IMR-90 (cell line): ENCODE measurements around the gene FLCN. TPM values are rescaled to one million over a fixed set of nuclear protein-coding genes. Genes with fewer than 3 reads are reported as not detected.

Source experiments
- ATAC-seq: fragments of 200-7000 bp; cut with Tn5 transposase; 2 replicates; pipeline ENCODE4 v1.9.1; 2020; ENCODE audit warnings: low read depth, mild to moderate bottlenecking, moderate library complexity
- BruUV-seq: library from RNA; stranded (reverse); fragments of 400-500 nt; replicated peaks from 2 replicates; lab custom pipeline; 2021; lab: Mats Ljungman, UMichigan
- CTCF ChIA-PET: fragments of 300-600 bp; formaldehyde crosslinking; extraction: SDS; loops from one replicate; lab custom pipeline; 2021; ENCODE audit warnings: antibody characterized with exemption; lab: Yijun Ruan, JAX
- POLR2A ChIA-PET: fragments of 300-600 bp; sonication (Branson Sonifier 250); formaldehyde crosslinking; loops from one replicate; lab custom pipeline; 2022; ENCODE audit warnings: antibody characterized with exemption; ENCODE audit not compliant: unreplicated experiment; lab: Charles Lee
- DNase-seq: peaks from one replicate; pipeline ENCODE4 v3.0.0; 2013
- H2AFZ ChIP-seq: replicated peaks from 2 replicates; pipeline ENCODE3; 2013; ENCODE audit warnings: low read length, mild to moderate bottlenecking; ENCODE audit not compliant: poor library complexity
- H2AK5ac ChIP-seq: 2 replicates; pipeline ENCODE4 v1.6.1; 2013; ENCODE audit warnings: low read depth, low read length, inconsistent platforms
- H2AK9ac ChIP-seq: replicated peaks from 2 replicates; pipeline ENCODE3; 2013; ENCODE audit warnings: mild to moderate bottlenecking, low read depth, low read length, moderate library complexity; ENCODE audit not compliant: poor library complexity
- H2BK120ac ChIP-seq: 2 replicates; pipeline ENCODE4 v1.6.1; 2013; ENCODE audit warnings: low read depth, low read length, inconsistent platforms
- H2BK15ac ChIP-seq: 3 replicates; pipeline ENCODE4 v1.6.1; 2013; ENCODE audit warnings: low read depth, low read length, inconsistent platforms
- H2BK20ac ChIP-seq: 2 replicates; pipeline ENCODE4 v1.6.1; 2013; ENCODE audit warnings: low read depth, mild to moderate bottlenecking, inconsistent platforms, low read length, moderate library complexity
- H2BK5ac ChIP-seq: 2 replicates; pipeline ENCODE4 v1.6.1; 2013; ENCODE audit warnings: mild to moderate bottlenecking, low read depth, low read length, inconsistent platforms; ENCODE audit not compliant: poor library complexity, severe bottlenecking
- H3K14ac ChIP-seq: replicated peaks from 2 replicates; pipeline ENCODE4 v1.6.1; 2013; ENCODE audit warnings: low read depth, low read length, inconsistent platforms
- H3K18ac ChIP-seq: 2 replicates; pipeline ENCODE4 v1.6.1; 2013; ENCODE audit warnings: low read depth, low read length, control low read depth
- H3K23ac ChIP-seq: 2 replicates; pipeline ENCODE4 v1.6.1; 2013; ENCODE audit warnings: low read depth, low read length, inconsistent platforms
- H3K27ac ChIP-seq: 2 replicates; pipeline ENCODE4 v1.5.1; 2013; ENCODE audit warnings: mild to moderate bottlenecking, control low read depth, low read length; ENCODE audit not compliant: insufficient read depth
- H3K27me3 ChIP-seq: 2 replicates; pipeline ENCODE4 v1.6.1; 2013; ENCODE audit warnings: low read length; ENCODE audit not compliant: control insufficient read depth, insufficient read depth
- H3K36me3 ChIP-seq: 2 replicates; pipeline ENCODE4 v1.6.1; 2013; ENCODE audit warnings: low read length, mixed read lengths; ENCODE audit not compliant: control insufficient read depth, insufficient read depth
- H3K4ac ChIP-seq: 2 replicates; pipeline ENCODE4 v1.6.1; 2013; ENCODE audit warnings: low read depth, low read length, inconsistent platforms
- H3K4me1 ChIP-seq: 2 replicates; pipeline ENCODE4 v1.6.1; 2013; ENCODE audit warnings: low read length, mixed read lengths; ENCODE audit not compliant: control insufficient read depth, insufficient read depth
- H3K4me2 ChIP-seq: 2 replicates; pipeline ENCODE4 v1.6.1; 2013; ENCODE audit warnings: low read depth, mild to moderate bottlenecking, control low read depth, low read length, moderate library complexity
- H3K4me3 ChIP-seq: 2 replicates; pipeline ENCODE4 v1.5.1; 2013; ENCODE audit warnings: low read depth, mild to moderate bottlenecking, control low read depth, low read length, moderate library complexity; ENCODE audit not compliant: insufficient read depth
- H3K56ac ChIP-seq: 2 replicates; pipeline ENCODE4 v1.6.1; 2013; ENCODE audit warnings: low read length, inconsistent platforms; ENCODE audit not compliant: insufficient read depth; ENCODE audit errors: extremely low read depth
- H3K79me1 ChIP-seq, 2 experiments: 2 replicates each; pipeline ENCODE4 v1.6.1; 2013; ENCODE audit warnings: low read length in 2 of 2, inconsistent platforms in 1 of 2, low read depth in 1 of 2
- H3K9ac ChIP-seq: 2 replicates; pipeline ENCODE4 v1.6.1; 2013; ENCODE audit warnings: low read depth, low read length, control low read depth
- H3K9me1 ChIP-seq: 2 replicates; pipeline ENCODE4 v1.6.1; 2013; ENCODE audit warnings: low read length, inconsistent platforms; ENCODE audit not compliant: insufficient read depth
- H3K9me3 ChIP-seq: 2 replicates; pipeline ENCODE4 v1.6.1; 2013; ENCODE audit warnings: low read length; ENCODE audit not compliant: control insufficient read depth, insufficient read depth
- H4K20me1 ChIP-seq: 2 replicates; pipeline ENCODE4 v1.6.1; 2013; ENCODE audit warnings: low read length, inconsistent platforms; ENCODE audit not compliant: insufficient read depth
- H4K5ac ChIP-seq: 2 replicates; pipeline ENCODE4 v1.6.1; 2013; ENCODE audit warnings: mild to moderate bottlenecking, low read depth, low read length, control low read depth
- H4K8ac ChIP-seq, 2 experiments: 2 replicates each; pipeline ENCODE4 v1.6.1; 2013; ENCODE audit warnings: low read depth in 2 of 2, low read length in 2 of 2, control low read depth in 1 of 2, inconsistent platforms in 1 of 2
- H4K91ac ChIP-seq: 2 replicates; pipeline ENCODE4 v1.6.1; 2013; ENCODE audit warnings: low read depth, low read length, inconsistent platforms; ENCODE audit not compliant: insufficient read depth
- BHLHE40 ChIP-seq: fragments of 150-350 bp; IDR thresholded peaks from 2 replicates; pipeline ENCODE4 v1.6.1; 2016; ENCODE audit warnings: mild to moderate bottlenecking, low read depth, low read length
- CEBPB ChIP-seq: IDR thresholded peaks from 2 replicates; pipeline ENCODE4 v1.6.1; 2012; ENCODE audit warnings: low read depth, low read length, improper control_type of control experiment
- CHD1 ChIP-seq: IDR thresholded peaks from 2 replicates; pipeline ENCODE4 v1.6.1; 2012; ENCODE audit warnings: low read depth, low read length, improper control_type of control experiment
- FOS ChIP-seq: fragments of 150-350 bp; IDR thresholded peaks from 2 replicates; pipeline ENCODE4 v1.6.1; 2016; ENCODE audit warnings: low read depth, low read length
- MAFK ChIP-seq: IDR thresholded peaks from 2 replicates; pipeline ENCODE4 v1.6.1; 2012; ENCODE audit warnings: low read depth, low read length, improper control_type of control experiment
- MAZ ChIP-seq: IDR thresholded peaks from 2 replicates; pipeline ENCODE4 v1.6.1; 2012; ENCODE audit warnings: low read depth, mild to moderate bottlenecking, low read length, improper control_type of control experiment, moderate library complexity, borderline replicate concordance
- MXI1 ChIP-seq: IDR thresholded peaks from 2 replicates; pipeline ENCODE4 v1.6.1; 2012; ENCODE audit warnings: low read depth, mild to moderate bottlenecking, low read length, moderate library complexity, borderline replicate concordance
- NFE2L2 ChIP-seq: fragments of 150-350 bp; IDR thresholded peaks from 2 replicates; pipeline ENCODE4 v1.6.1; 2016; ENCODE audit warnings: low read depth, mild to moderate bottlenecking, low read length
- POLR2A ChIP-seq: IDR thresholded peaks from 2 replicates; pipeline ENCODE4 v1.6.1; 2012; ENCODE audit warnings: mild to moderate bottlenecking, low read depth, low read length
- RAD21 ChIP-seq: IDR thresholded peaks from 2 replicates; pipeline ENCODE4 v1.6.1; 2012; ENCODE audit warnings: low read length, improper control_type of control experiment
- RCOR1 ChIP-seq: IDR thresholded peaks from 2 replicates; pipeline ENCODE4 v1.6.1; 2012; ENCODE audit warnings: mild to moderate bottlenecking, low read length, improper control_type of control experiment; ENCODE audit not compliant: insufficient replicate concordance
- RFX5 ChIP-seq: IDR thresholded peaks from 2 replicates; pipeline ENCODE4 v1.8.0; 2012; ENCODE audit warnings: low read depth, mild to moderate bottlenecking, low read length, moderate library complexity
- SMC3 ChIP-seq: fragments of 150-350 bp; IDR thresholded peaks from 2 replicates; pipeline ENCODE4 v1.6.1; 2016; ENCODE audit warnings: low read depth, mild to moderate bottlenecking, antibody characterized with exemption, low read length, moderate library complexity
- WGBS, 2 experiments: methylation state at CpG; one replicate each; pipeline versions ENCODE4 v1.1.5 to v1.1.7; 2013; ENCODE audit warnings: missing lambda C conversion rate in 2 of 2; ENCODE audit not compliant: insufficient read length in 1 of 2; ENCODE audit errors: extremely low coverage in 2 of 2; 5-methylcytosine and 5-hydroxymethylcytosine counted together
- dilution Hi-C: fragments of 300-500 bp; cut with HindIII; formaldehyde crosslinking; loops from one replicate; pipeline ENCODE4 v1.14.3; 2018; ENCODE audit warnings: low sequenced_read_pairs; ENCODE audit not compliant: unreplicated experiment
- in situ Hi-C: fragments of 300-500 bp; cut with MboI; formaldehyde crosslinking; loops from 3 replicates; pipeline ENCODE4 v1.14.3; 2019; ENCODE audit warnings: low sequenced_read_pairs, inconsistent platforms, mixed read lengths
- intact Hi-C: fragments of 100-400 bp; cut with micrococcal nuclease; formaldehyde crosslinking; loops from 2 replicates; pipeline ENCODE4 v1.10.0; 2022
- polyA plus RNA-seq, 3 experiments: library from polyadenylated mRNA; depleted of rRNA; stranded (reverse); fragments of >200 nt; gene quantifications; 2 replicates each; pipeline ENCODE4 v1.2.3, GENCODE V29; 2012; ENCODE audit warnings: low replicate concordance in 1 of 3
- total RNA-seq: library from RNA; depleted of rRNA; stranded (reverse); fragments of >200 nt; gene quantifications from 2 replicates; pipeline ENCODE4 v1.2.3, GENCODE V29; 2012
- TF ChIP-seq, protein P1 (sequence below): conservative IDR thresholded peaks from 2 replicates; pipeline ENCODE4 v1.5.1; 2012; ENCODE audit warnings: mild to moderate bottlenecking, low read depth, low read length, improper control_type of control experiment
- TF ChIP-seq, protein P2 (sequence below): fragments of 150-350 bp; IDR thresholded peaks from 2 replicates; pipeline ENCODE4 v1.6.1; 2017; ENCODE audit warnings: mild to moderate bottlenecking, antibody characterized with exemption, low read length, low read depth
- TF ChIP-seq, protein P3 (sequence below): fragments of 150-350 bp; IDR thresholded peaks from 2 replicates; pipeline ENCODE4 v1.6.1; 2016; ENCODE audit warnings: low read depth, mild to moderate bottlenecking, low read length, moderate library complexity, borderline replicate concordance

Gene FLCN
- total and polyA plus RNA-seq, 2 of the 4 experiments (the other 2 are of a cell fraction): 16.8 to 24.8 TPM

DNA sequence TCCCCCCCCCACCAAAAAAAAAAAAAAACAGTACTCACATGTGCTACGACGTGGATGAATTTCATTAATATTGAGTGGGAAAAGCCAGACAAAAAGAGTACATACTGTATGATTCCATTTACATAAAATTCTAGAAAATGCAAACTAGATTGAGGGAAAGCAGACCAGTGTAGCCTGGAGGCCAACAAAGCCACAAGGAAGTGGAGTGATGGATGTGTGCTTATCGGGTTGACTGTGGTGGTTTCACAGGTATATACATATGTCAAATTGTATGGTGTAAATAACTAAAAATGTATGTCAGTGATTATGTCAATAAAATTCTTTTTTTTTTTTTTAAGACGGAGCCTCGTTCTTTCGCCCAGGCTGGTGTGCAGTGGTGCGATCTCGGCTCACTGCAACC lies 29.0 kb downstream of the FLCN start:
- ChIA-PET POLR2A (no interaction called here), CTCF (no interaction called here)
- H3K27ac ChIP-seq: no peak overlapping the region
- H3K23ac ChIP-seq: no peak overlapping the region
- no peak overlapping the region for H2BK120ac ChIP-seq
- TF ChIP-seq RFX5: no peak
- TF ChIP-seq CHD1: no peak
- no peak for TF ChIP-seq MXI1
- no peak for TF ChIP-seq NFE2L2
- no peak for TF ChIP-seq MAZ
- no peak for TF ChIP-seq RAD21
- no peak for TF ChIP-seq RCOR1
- TF ChIP-seq, protein P1, sequence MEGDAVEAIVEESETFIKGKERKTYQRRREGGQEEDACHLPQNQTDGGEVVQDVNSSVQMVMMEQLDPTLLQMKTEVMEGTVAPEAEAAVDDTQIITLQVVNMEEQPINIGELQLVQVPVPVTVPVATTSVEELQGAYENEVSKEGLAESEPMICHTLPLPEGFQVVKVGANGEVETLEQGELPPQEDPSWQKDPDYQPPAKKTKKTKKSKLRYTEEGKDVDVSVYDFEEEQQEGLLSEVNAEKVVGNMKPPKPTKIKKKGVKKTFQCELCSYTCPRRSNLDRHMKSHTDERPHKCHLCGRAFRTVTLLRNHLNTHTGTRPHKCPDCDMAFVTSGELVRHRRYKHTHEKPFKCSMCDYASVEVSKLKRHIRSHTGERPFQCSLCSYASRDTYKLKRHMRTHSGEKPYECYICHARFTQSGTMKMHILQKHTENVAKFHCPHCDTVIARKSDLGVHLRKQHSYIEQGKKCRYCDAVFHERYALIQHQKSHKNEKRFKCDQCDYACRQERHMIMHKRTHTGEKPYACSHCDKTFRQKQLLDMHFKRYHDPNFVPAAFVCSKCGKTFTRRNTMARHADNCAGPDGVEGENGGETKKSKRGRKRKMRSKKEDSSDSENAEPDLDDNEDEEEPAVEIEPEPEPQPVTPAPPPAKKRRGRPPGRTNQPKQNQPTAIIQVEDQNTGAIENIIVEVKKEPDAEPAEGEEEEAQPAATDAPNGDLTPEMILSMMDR: no peak
- TF ChIP-seq BHLHE40: no peak
- no peak for TF ChIP-seq CEBPB
- no peak for TF ChIP-seq MAFK
- TF ChIP-seq FOS: no peak
- TF ChIP-seq, protein P2, sequence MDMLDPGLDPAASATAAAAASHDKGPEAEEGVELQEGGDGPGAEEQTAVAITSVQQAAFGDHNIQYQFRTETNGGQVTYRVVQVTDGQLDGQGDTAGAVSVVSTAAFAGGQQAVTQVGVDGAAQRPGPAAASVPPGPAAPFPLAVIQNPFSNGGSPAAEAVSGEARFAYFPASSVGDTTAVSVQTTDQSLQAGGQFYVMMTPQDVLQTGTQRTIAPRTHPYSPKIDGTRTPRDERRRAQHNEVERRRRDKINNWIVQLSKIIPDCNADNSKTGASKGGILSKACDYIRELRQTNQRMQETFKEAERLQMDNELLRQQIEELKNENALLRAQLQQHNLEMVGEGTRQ: no peak
- TF ChIP-seq POLR2A: no peak
- TF ChIP-seq, protein P3, sequence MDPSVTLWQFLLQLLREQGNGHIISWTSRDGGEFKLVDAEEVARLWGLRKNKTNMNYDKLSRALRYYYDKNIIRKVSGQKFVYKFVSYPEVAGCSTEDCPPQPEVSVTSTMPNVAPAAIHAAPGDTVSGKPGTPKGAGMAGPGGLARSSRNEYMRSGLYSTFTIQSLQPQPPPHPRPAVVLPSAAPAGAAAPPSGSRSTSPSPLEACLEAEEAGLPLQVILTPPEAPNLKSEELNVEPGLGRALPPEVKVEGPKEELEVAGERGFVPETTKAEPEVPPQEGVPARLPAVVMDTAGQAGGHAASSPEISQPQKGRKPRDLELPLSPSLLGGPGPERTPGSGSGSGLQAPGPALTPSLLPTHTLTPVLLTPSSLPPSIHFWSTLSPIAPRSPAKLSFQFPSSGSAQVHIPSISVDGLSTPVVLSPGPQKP: no peak
- no peak for TF ChIP-seq SMC3
- in situ Hi-C loops (no loop called here), dilution Hi-C loops (no loop called here), intact Hi-C loops (no loop called here)
- no peak overlapping the region for H2BK20ac ChIP-seq
- H2BK5ac ChIP-seq: no peak overlapping the region
- H3K9me1 ChIP-seq: peaks cover 15% of the 10 kb centered on the region; the same call in 1 of the 2 replicates
- H2AK5ac ChIP-seq: no peak overlapping the region
- no peak overlapping the region for H2AK9ac ChIP-seq
- no peak overlapping the region for H4K8ac ChIP-seq
- H3K4me3 ChIP-seq: no peak overlapping the region
- peaks cover 0 to 11% of the 10 kb centered on the region in 2 experiments; a peak in 2 of 4 replicates for H3K79me1 ChIP-seq
- H2AFZ ChIP-seq: no peak overlapping the region
- H3K4me1 ChIP-seq: peaks cover 14% of the 10 kb centered on the region
- no TSS peak for BruUV-seq
- no peak overlapping the region for H3K4ac ChIP-seq
- H3K27me3 ChIP-seq: no peaks in the 10 kb centered on the region
- ATAC-seq: no peak
- H3K36me3 ChIP-seq: peaks cover 9% of the 10 kb centered on the region
- no peak overlapping the region for H4K5ac ChIP-seq
- no peak overlapping the region for H3K56ac ChIP-seq
- H4K20me1 ChIP-seq: peaks cover 4% of the 10 kb centered on the region; the same call in 1 of the 2 replicates
- H3K4me2 ChIP-seq: no peak overlapping the region
- DNase-seq: no peak
- 100% methylated on average over 2 of the region's 8 CpGs; no CpG with 5 or more reads in 1 of the 2 experiments for WGBS, 2 experiments
- no peaks in the 10 kb centered on the region for H3K9me3 ChIP-seq
- no peak overlapping the region for H3K9ac ChIP-seq
- no peak overlapping the region for H3K18ac ChIP-seq
- H4K91ac ChIP-seq: no peak overlapping the region
- no peak overlapping the region for H3K14ac ChIP-seq
- no peak overlapping the region for H2BK15ac ChIP-seq
